ENCODE measurements around the gene RILPL1.
"Not testable (repeated sequence)": the region's sequence is repeated elsewhere in the genome, so short reads cannot be mapped to it uniquely, and the experiment has no call there.

The RILPL1 gene

GRCh38 chr12:123489580-123489979 lies 43.9 kb downstream of the RILPL1 start:
- no peak overlapping the region for H3K27ac ChIP-seq
- TF ChIP-seq CTCF (IDR thresholded peaks at IDR 0.05) (no peak), ZFX (IDR thresholded peaks at IDR 0.05; ENCODE audit: borderline replicate concordance) (no peak)

GRCh38 chr12:123488539-123489230 lies 44.8 kb downstream of the RILPL1 start:
- no peak for TF ChIP-seq ZFX (IDR thresholded peaks at IDR 0.05; ENCODE audit: borderline replicate concordance)
- TF ChIP-seq CTCF (IDR thresholded peaks at IDR 0.05), result no peak
- no peak overlapping the region for H3K27ac ChIP-seq

GRCh38 chr12:123487428-123487827 lies 46.1 kb downstream of the RILPL1 start:
- no peak overlapping the region for H3K27ac ChIP-seq
- TF ChIP-seq CTCF (IDR thresholded peaks at IDR 0.05) (no peak), ZFX (IDR thresholded peaks at IDR 0.05; ENCODE audit: borderline replicate concordance) (no peak)

GRCh38 chr12:123485756-123486155 lies 47.8 kb downstream of the RILPL1 start:
- TF ChIP-seq CTCF (IDR thresholded peaks at IDR 0.05) (no peak), ZFX (IDR thresholded peaks at IDR 0.05; ENCODE audit: borderline replicate concordance) (no peak)
- H3K27ac ChIP-seq, result no peak overlapping the region

GRCh38 chr12:123483602-123484248 lies 49.8 kb downstream of the RILPL1 start:
- H3K27ac ChIP-seq, result no peak overlapping the region
- TF ChIP-seq ZFX (IDR thresholded peaks at IDR 0.05; ENCODE audit: borderline replicate concordance) (no peak), CTCF (IDR thresholded peaks at IDR 0.05) (no peak)

GRCh38 chr12:123482876-123483275 lies 50.6 kb downstream of the RILPL1 start:
- H3K27ac ChIP-seq, result no peak overlapping the region
- no peak for TF ChIP-seq ZFX (IDR thresholded peaks at IDR 0.05; ENCODE audit: borderline replicate concordance)
- no peak for TF ChIP-seq CTCF (IDR thresholded peaks at IDR 0.05)

- not testable (repeated sequence) for H3K27ac ChIP-seq
Observed at GRCh38 chr12:123481251-123481650, 52.3 kb downstream of the RILPL1 start.
